HEK293 (cell line): ENCODE measurements around the gene MYL2.

Source experiments
- CTCF ChIA-PET: fragments of 350-600 bp; formaldehyde crosslinking; extraction: SDS; loops from one replicate; lab custom pipeline; 2021; ENCODE audit warnings: antibody characterized with exemption; lab: Yijun Ruan, JAX
- POLR2A ChIA-PET: fragments of 300-600 bp; formaldehyde crosslinking; extraction: SDS; loops from one replicate; lab custom pipeline; 2020; ENCODE audit warnings: antibody characterized with exemption, inconsistent platforms; lab: Yijun Ruan, JAX
- H3K27ac ChIP-seq: fragments of 200-500 bp; sonication (Bioruptor generic); 2 replicates; pipeline ENCODE4 v1.5.1; 2014; ENCODE audit warnings: low read depth, low read length, control low read depth, inconsistent platforms; ENCODE audit errors: extremely low read depth
- H3K36me3 ChIP-seq, 2 experiments: fragments of 200-500 bp in 1 of 2; sonication (Bioruptor generic) in 1 of 2; 1 replicate in 1 of 2; 2 replicates in 1 of 2; pipeline ENCODE4 v1.5.1; 2014 to 2017; ENCODE audit warnings: inconsistent platforms in 2 of 2, low read length in 2 of 2; ENCODE audit not compliant: control insufficient read depth in 2 of 2, insufficient read depth in 1 of 2
- H3K4me1 ChIP-seq: fragments of 200-500 bp; sonication (Bioruptor generic); 2 replicates; pipeline ENCODE4 v1.5.1; 2014; ENCODE audit warnings: mild to moderate bottlenecking, low read length, inconsistent platforms; ENCODE audit not compliant: control insufficient read depth, insufficient read depth
- H3K4me3 ChIP-seq: 2 replicates; pipeline ENCODE4 v1.5.1; 2011; ENCODE audit warnings: low read depth, mild to moderate bottlenecking, control low read depth, low read length, moderate library complexity
- H3K9me3 ChIP-seq: fragments of 200-500 bp; sonication (Bioruptor generic); 2 replicates; pipeline ENCODE4 v1.5.1; 2014; ENCODE audit warnings: low read depth, low read length, inconsistent platforms; ENCODE audit not compliant: control insufficient read depth, insufficient read depth
- KLF16 ChIP-seq: fragments of 450-650 bp; formaldehyde crosslinking; IDR thresholded peaks from 2 replicates; pipeline ENCODE4 v1.5.1; 2017; ENCODE audit warnings: missing biosample characterization, missing genetic modification characterization
- TCF7L2 ChIP-seq: IDR thresholded peaks from 2 replicates; pipeline ENCODE4 v1.6.1; 2011; ENCODE audit warnings: low read depth, mild to moderate bottlenecking, inconsistent platforms, low read length, moderate library complexity, borderline replicate concordance
- YY1 ChIP-seq: fragments of 450-650 bp; formaldehyde crosslinking; IDR thresholded peaks from 2 replicates; pipeline ENCODE4 v1.5.1; 2018; ENCODE audit warnings: missing biosample characterization, missing genetic modification characterization
- YY2 ChIP-seq: fragments of 450-650 bp; formaldehyde crosslinking; IDR thresholded peaks from 2 replicates; pipeline ENCODE4 v1.5.1; 2016; ENCODE audit warnings: missing biosample characterization, missing genetic modification characterization
- ZBTB21 ChIP-seq: fragments of 450-650 bp; formaldehyde crosslinking; IDR thresholded peaks from 2 replicates; pipeline ENCODE4 v1.5.1; 2017; ENCODE audit warnings: missing biosample characterization, missing genetic modification characterization
- ZNF121 ChIP-seq: fragments of 450-650 bp; formaldehyde crosslinking; IDR thresholded peaks from 2 replicates; pipeline ENCODE4 v1.5.1; 2016; ENCODE audit warnings: missing biosample characterization, missing genetic modification characterization
- ZNF223 ChIP-seq: fragments of 450-650 bp; formaldehyde crosslinking; IDR thresholded peaks from 2 replicates; pipeline ENCODE4 v1.5.1; 2016; ENCODE audit warnings: missing biosample characterization, missing genetic modification characterization
- ZNF280D ChIP-seq: fragments of 450-650 bp; formaldehyde crosslinking; IDR thresholded peaks from 2 replicates; pipeline ENCODE4 v1.5.1; 2016; ENCODE audit warnings: missing biosample characterization, missing genetic modification characterization
- ZNF366 ChIP-seq: fragments of 450-650 bp; formaldehyde crosslinking; conservative IDR thresholded peaks from 2 replicates; pipeline ENCODE4 v1.5.1; 2016; ENCODE audit warnings: missing biosample characterization, missing genetic modification characterization
- ZNF449 ChIP-seq: fragments of 450-650 bp; formaldehyde crosslinking; IDR thresholded peaks from 2 replicates; pipeline ENCODE4 v1.5.1; 2017; ENCODE audit warnings: missing biosample characterization, mild to moderate bottlenecking, missing genetic modification characterization, moderate library complexity
- ZNF48 ChIP-seq: fragments of 450-650 bp; formaldehyde crosslinking; IDR thresholded peaks from 2 replicates; pipeline ENCODE4 v1.5.1; 2016; ENCODE audit warnings: missing biosample characterization, missing genetic modification characterization
- ZNF529 ChIP-seq: fragments of 450-650 bp; formaldehyde crosslinking; IDR thresholded peaks from 2 replicates; pipeline ENCODE4 v1.5.1; 2017; ENCODE audit warnings: missing genetic modification characterization, missing biosample characterization; ENCODE audit not compliant: insufficient replicate concordance
- ZNF623 ChIP-seq: fragments of 450-650 bp; formaldehyde crosslinking; IDR thresholded peaks from 2 replicates; pipeline ENCODE4 v1.5.1; 2016; ENCODE audit warnings: missing biosample characterization, missing genetic modification characterization
- ZNF629 ChIP-seq: fragments of 450-650 bp; formaldehyde crosslinking; IDR thresholded peaks from 2 replicates; pipeline ENCODE4 v1.5.1; 2017; ENCODE audit warnings: missing biosample characterization, missing genetic modification characterization
- ZNF664 ChIP-seq: fragments of 450-650 bp; formaldehyde crosslinking; IDR thresholded peaks from 2 replicates; pipeline ENCODE4 v1.5.1; 2016; ENCODE audit warnings: missing biosample characterization, missing genetic modification characterization
- ZNF747 ChIP-seq: fragments of 450-650 bp; formaldehyde crosslinking; IDR thresholded peaks from 2 replicates; pipeline ENCODE4 v1.5.1; 2016; ENCODE audit warnings: missing biosample characterization, missing genetic modification characterization
- ZSCAN23 ChIP-seq: fragments of 450-650 bp; formaldehyde crosslinking; IDR thresholded peaks from 2 replicates; pipeline ENCODE4 v1.5.1; 2016; ENCODE audit warnings: missing biosample characterization, missing genetic modification characterization
- TF ChIP-seq, protein P1 (sequence below): fragments of 450-650 bp; IDR thresholded peaks from 2 replicates; pipeline ENCODE4 v1.5.1; 2018; ENCODE audit warnings: missing biosample characterization, missing genetic modification characterization
- TF ChIP-seq, protein P2 (sequence below): fragments of 450-650 bp; formaldehyde crosslinking; IDR thresholded peaks from 2 replicates; pipeline ENCODE4 v1.5.1; 2016; ENCODE audit warnings: missing biosample characterization, missing genetic modification characterization
- TF ChIP-seq, protein P3 (sequence below): fragments of 450-650 bp; formaldehyde crosslinking; IDR thresholded peaks from 2 replicates; pipeline ENCODE4 v1.5.1; 2016; ENCODE audit warnings: missing biosample characterization, missing genetic modification characterization, borderline replicate concordance
- TF ChIP-seq, protein P4 (sequence below): fragments of 450-650 bp; formaldehyde crosslinking; IDR thresholded peaks from 2 replicates; pipeline ENCODE4 v1.5.1; 2016; ENCODE audit warnings: missing biosample characterization, missing genetic modification characterization

MYL2 gene

GRCh38 chr12:110893956-110894355 is 26.4 kb downstream of the MYL2 start (continued):
- TF ChIP-seq ZNF121 (tag by site-specific recombination) (peak; percentile 88), TCF7L2 (no peak), ZNF747 (no peak), ZNF366 (no peak), ZNF280D (tag by site-specific recombination) (peak; percentile 96), KLF16 (tag by site-specific recombination) (0 out of 2 replicates have a peak, but pooled peaks have one; percentile 20), YY1 (no peak), ZSCAN23 (tag by site-specific recombination) (no peak), ZNF629 (tag by site-specific recombination) (peak; percentile 33; the same call in 1 of the 2 replicates), ZBTB21 (tag by site-specific recombination) (no peak), ZNF223 (no peak), YY2 (tag by site-specific recombination) (no peak), ZNF48 (tag by site-specific recombination) (no peak)
- TF ChIP-seq, protein P1, sequence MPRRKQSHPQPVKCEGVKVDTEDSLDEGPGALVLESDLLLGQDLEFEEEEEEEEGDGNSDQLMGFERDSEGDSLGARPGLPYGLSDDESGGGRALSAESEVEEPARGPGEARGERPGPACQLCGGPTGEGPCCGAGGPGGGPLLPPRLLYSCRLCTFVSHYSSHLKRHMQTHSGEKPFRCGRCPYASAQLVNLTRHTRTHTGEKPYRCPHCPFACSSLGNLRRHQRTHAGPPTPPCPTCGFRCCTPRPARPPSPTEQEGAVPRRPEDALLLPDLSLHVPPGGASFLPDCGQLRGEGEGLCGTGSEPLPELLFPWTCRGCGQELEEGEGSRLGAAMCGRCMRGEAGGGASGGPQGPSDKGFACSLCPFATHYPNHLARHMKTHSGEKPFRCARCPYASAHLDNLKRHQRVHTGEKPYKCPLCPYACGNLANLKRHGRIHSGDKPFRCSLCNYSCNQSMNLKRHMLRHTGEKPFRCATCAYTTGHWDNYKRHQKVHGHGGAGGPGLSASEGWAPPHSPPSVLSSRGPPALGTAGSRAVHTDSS (tag by site-specific recombination): no peak
- TF ChIP-seq, protein P2, sequence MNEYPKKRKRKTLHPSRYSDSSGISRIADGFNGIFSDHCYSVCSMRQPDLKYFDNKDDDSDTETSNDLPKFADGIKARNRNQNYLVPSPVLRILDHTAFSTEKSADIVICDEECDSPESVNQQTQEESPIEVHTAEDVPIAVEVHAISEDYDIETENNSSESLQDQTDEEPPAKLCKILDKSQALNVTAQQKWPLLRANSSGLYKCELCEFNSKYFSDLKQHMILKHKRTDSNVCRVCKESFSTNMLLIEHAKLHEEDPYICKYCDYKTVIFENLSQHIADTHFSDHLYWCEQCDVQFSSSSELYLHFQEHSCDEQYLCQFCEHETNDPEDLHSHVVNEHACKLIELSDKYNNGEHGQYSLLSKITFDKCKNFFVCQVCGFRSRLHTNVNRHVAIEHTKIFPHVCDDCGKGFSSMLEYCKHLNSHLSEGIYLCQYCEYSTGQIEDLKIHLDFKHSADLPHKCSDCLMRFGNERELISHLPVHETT: 0 out of 2 replicates have a peak, but pooled peaks have one; percentile 30

- Histone ChIP-seq H3K4me3 (no peak overlapping the region), H3K27ac (no peak overlapping the region), H3K36me3 (no peaks in the 10 kb centered on the region), H3K4me1 (no peaks in the 10 kb centered on the region), H3K9me3 (no peaks in the 10 kb centered on the region)
- POLR2A ChIA-PET: no interaction called here
- CTCF ChIA-PET: interaction anchor here (0.7 to 1.1 kb wide), 2 partner anchors 415 to 548 kb away, joined by 3 to 6 read pairs; no protein-coding TSS in a partner anchor
- TF ChIP-seq ZNF529 (tag by site-specific recombination): no peak
- no peak for TF ChIP-seq ZNF449
- TF ChIP-seq, protein P3, sequence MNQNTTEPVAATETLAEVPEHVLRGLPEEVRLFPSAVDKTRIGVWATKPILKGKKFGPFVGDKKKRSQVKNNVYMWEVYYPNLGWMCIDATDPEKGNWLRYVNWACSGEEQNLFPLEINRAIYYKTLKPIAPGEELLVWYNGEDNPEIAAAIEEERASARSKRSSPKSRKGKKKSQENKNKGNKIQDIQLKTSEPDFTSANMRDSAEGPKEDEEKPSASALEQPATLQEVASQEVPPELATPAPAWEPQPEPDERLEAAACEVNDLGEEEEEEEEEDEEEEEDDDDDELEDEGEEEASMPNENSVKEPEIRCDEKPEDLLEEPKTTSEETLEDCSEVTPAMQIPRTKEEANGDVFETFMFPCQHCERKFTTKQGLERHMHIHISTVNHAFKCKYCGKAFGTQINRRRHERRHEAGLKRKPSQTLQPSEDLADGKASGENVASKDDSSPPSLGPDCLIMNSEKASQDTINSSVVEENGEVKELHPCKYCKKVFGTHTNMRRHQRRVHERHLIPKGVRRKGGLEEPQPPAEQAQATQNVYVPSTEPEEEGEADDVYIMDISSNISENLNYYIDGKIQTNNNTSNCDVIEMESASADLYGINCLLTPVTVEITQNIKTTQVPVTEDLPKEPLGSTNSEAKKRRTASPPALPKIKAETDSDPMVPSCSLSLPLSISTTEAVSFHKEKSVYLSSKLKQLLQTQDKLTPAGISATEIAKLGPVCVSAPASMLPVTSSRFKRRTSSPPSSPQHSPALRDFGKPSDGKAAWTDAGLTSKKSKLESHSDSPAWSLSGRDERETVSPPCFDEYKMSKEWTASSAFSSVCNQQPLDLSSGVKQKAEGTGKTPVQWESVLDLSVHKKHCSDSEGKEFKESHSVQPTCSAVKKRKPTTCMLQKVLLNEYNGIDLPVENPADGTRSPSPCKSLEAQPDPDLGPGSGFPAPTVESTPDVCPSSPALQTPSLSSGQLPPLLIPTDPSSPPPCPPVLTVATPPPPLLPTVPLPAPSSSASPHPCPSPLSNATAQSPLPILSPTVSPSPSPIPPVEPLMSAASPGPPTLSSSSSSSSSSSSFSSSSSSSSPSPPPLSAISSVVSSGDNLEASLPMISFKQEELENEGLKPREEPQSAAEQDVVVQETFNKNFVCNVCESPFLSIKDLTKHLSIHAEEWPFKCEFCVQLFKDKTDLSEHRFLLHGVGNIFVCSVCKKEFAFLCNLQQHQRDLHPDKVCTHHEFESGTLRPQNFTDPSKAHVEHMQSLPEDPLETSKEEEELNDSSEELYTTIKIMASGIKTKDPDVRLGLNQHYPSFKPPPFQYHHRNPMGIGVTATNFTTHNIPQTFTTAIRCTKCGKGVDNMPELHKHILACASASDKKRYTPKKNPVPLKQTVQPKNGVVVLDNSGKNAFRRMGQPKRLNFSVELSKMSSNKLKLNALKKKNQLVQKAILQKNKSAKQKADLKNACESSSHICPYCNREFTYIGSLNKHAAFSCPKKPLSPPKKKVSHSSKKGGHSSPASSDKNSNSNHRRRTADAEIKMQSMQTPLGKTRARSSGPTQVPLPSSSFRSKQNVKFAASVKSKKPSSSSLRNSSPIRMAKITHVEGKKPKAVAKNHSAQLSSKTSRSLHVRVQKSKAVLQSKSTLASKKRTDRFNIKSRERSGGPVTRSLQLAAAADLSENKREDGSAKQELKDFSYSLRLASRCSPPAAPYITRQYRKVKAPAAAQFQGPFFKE (tag by site-specific recombination): no peak
- no peak for TF ChIP-seq ZNF664 (tag by site-specific recombination)
- TF ChIP-seq ZNF623: peak; percentile 61
- TF ChIP-seq, protein P4, sequence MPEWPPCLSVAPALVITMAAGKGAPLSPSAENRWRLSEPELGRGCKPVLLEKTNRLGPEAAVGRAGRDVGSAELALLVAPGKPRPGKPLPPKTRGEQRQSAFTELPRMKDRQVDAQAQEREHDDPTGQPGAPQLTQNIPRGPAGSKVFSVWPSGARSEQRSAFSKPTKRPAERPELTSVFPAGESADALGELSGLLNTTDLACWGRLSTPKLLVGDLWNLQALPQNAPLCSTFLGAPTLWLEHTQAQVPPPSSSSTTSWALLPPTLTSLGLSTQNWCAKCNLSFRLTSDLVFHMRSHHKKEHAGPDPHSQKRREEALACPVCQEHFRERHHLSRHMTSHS (tag by site-specific recombination): no peak
These were observed 31.0 kb downstream of the MYL2 start for GRCh38 chr12:110889361-110889760.
